ENCODE data around the gene CES2.
"Not testable (repeated sequence)": the region's sequence is repeated elsewhere in the genome, so short reads cannot be mapped to it uniquely, and the experiment has no call there.

CES2 gene

DNA sequence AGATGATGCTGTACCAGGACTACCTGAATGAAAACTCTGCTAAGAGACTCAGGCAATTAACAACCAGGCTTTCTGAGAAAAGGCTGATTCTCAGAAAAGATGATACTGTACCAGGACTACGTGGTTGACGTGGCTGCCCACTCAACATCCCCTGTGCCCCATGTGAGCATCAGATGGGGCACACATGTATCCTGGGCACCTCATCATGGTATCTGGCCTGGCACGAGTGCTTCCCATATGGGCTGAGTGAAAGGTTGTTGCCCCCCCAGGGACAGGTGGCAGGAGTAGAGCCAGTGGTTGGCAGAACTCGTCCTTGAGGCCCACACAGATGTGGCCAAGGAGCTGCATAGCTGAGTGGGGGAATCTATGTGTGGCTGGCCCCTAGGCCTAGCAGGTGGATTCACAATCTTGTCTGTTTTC, 49.6 kb downstream of the CES2 start:
- no peak for DNase-seq (ENCODE audit: low read depth)

GRCh38 chr16:66986559-66986958, 51.2 kb downstream of the CES2 start:
- no peak for DNase-seq (ENCODE audit: low read depth)

- no peak for DNase-seq (ENCODE audit: low read depth)
Measured at GRCh38 chr16:66988197-66988788, 53.0 kb downstream of the CES2 start, which contains the start of gene CES4A. TSS of gene CES4A (plus strand) at chr16:66988589. CDS start at chr16:66988773, 184 bp downstream.

- no peak for DNase-seq (ENCODE audit: low read depth)
Measured at GRCh38 chr16:66991545-66992077, 56.3 kb downstream of the CES2 start.

DNA sequence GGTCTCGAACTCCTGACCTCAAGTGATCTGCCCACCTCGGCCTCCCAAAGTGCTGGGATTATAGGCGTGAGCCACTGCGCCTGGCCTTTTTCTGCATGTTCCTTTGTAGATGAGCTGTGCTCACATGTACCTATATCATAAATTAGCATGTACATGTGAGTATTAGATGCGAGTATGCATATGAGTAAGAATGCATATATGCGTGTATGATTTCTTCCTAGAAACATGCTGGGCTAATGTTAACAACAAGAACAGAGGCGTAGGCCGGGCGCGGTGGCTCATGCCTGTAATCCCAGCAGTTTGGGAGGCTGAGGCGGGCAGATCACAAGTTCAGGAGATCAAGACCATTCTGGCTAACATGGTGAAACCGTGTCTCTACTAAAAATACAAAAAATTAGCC, 58.2 kb downstream of the CES2 start:
- DNase-seq (ENCODE audit: low read depth): not testable (repeated sequence)

All from GM04503 (cell line).